Neural progenitor cell (in vitro differentiated cells): ENCODE data around the gene PRKD3. TPM values are rescaled to one million over a fixed set of nuclear protein-coding genes. Genes with fewer than 3 reads are reported as not detected.

Experiments used
- DNase-seq: peaks from one replicate; pipeline ENCODE4 v3.0.0-alpha.2; 2016; ENCODE audit warnings: low spot score
- H2AFZ ChIP-seq: fragments of 200-600 bp; sonication (generic); replicated peaks from 2 replicates; pipeline ENCODE4 v1.6.1; 2016; ENCODE audit warnings: antibody characterized with exemption
- H3F3A ChIP-seq: fragments of 200-600 bp; sonication (generic); 2 replicates; pipeline ENCODE4 v1.6.1; 2016; ENCODE audit warnings: antibody characterized with exemption, low read depth
- H3K27ac ChIP-seq: fragments of 200-600 bp; sonication (generic); 2 replicates; pipeline ENCODE4 v1.5.1; 2016; ENCODE audit warnings: mild to moderate bottlenecking
- H3K27me3 ChIP-seq: fragments of 200-600 bp; sonication (generic); 2 replicates; pipeline ENCODE4 v1.6.1; 2016; ENCODE audit warnings: mild to moderate bottlenecking, moderate library complexity
- H3K36me3 ChIP-seq: fragments of 200-600 bp; sonication (generic); 2 replicates; pipeline ENCODE4 v1.5.1; 2016
- H3K4me1 ChIP-seq: fragments of 200-600 bp; sonication (generic); 2 replicates; pipeline ENCODE4 v1.6.1; 2016; ENCODE audit warnings: mixed run types
- H3K4me2 ChIP-seq: fragments of 200-600 bp; sonication (generic); 2 replicates; pipeline ENCODE4 v1.6.1; 2016
- H3K4me3 ChIP-seq: fragments of 200-600 bp; sonication (generic); 2 replicates; pipeline ENCODE4 v1.5.1; 2016
- H3K79me2 ChIP-seq: fragments of 200-600 bp; sonication (generic); 2 replicates; pipeline ENCODE4 v1.6.1; 2016; ENCODE audit warnings: low read depth
- H3K9ac ChIP-seq: fragments of 200-600 bp; sonication (generic); 2 replicates; pipeline ENCODE4 v1.6.1; 2016
- H3K9me3 ChIP-seq: fragments of 200-600 bp; sonication (generic); 2 replicates; pipeline ENCODE4 v1.5.1; 2016; ENCODE audit warnings: low read depth
- H4K20me1 ChIP-seq: fragments of 200-600 bp; sonication (generic); 2 replicates; pipeline ENCODE4 v1.6.1; 2016; ENCODE audit warnings: low read depth
- H3K27ac Mint-ChIP-seq: 3 replicates; pipeline ENCODE4 v1.8.0; 2021; ENCODE audit warnings: mixed read lengths
- H3K27me3 Mint-ChIP-seq: 2 replicates; pipeline ENCODE4 v1.8.0; 2022; ENCODE audit warnings: low read depth, mild to moderate bottlenecking, inconsistent platforms, moderate library complexity, mixed read lengths; ENCODE audit not compliant: insufficient read depth
- H3K36me3 Mint-ChIP-seq: 3 replicates; pipeline ENCODE4 v1.8.0; 2021; ENCODE audit warnings: mixed read lengths
- H3K4me1 Mint-ChIP-seq: 3 replicates; pipeline ENCODE4 v1.8.0; 2021; ENCODE audit warnings: mixed read lengths
- H3K4me3 Mint-ChIP-seq: 3 replicates; pipeline ENCODE4 v1.8.0; 2021; ENCODE audit warnings: mild to moderate bottlenecking, moderate library complexity, mixed read lengths
- H3K9me3 Mint-ChIP-seq: 3 replicates; pipeline ENCODE4 v1.8.0; 2020; ENCODE audit warnings: mixed read lengths
- CTCF ChIP-seq: fragments of 200-600 bp; sonication (generic); IDR thresholded peaks from 2 replicates; pipeline ENCODE4 v1.5.1; 2017; ENCODE audit warnings: antibody characterized with exemption, mild to moderate bottlenecking
- EZH2 ChIP-seq: fragments of 200-600 bp; sonication (generic); IDR thresholded peaks from 2 replicates; pipeline ENCODE4 v1.6.1; 2017; ENCODE audit warnings: antibody characterized with exemption, mild to moderate bottlenecking, moderate library complexity
- EZH2phosphoT487 ChIP-seq: fragments of 200-600 bp; sonication (generic); IDR thresholded peaks from 2 replicates; pipeline ENCODE4 v1.6.1; 2017; ENCODE audit warnings: antibody characterized with exemption
- total RNA-seq: library from RNA; depleted of rRNA; stranded (reverse); fragments of >200 nt; gene quantifications from 2 replicates; pipeline ENCODE4 v1.2.3, GENCODE V29; 2015; ENCODE audit warnings: low replicate concordance

PRKD3 gene
- total RNA-seq, 1 donor from 2014 or later: 95.9 TPM

GRCh38 chr2:37337620-37338280, 13.1 kb upstream of the PRKD3 start:
- H3K27ac Mint-ChIP-seq: no peak overlapping the region
- Histone ChIP-seq H3K9me3 (no peaks in the 10 kb centered on the region), H3K79me2 (no peaks in the 10 kb centered on the region)

GRCh38 chr2:37335604-37336003, 11.0 kb upstream of the PRKD3 start:
- H3K36me3 Mint-ChIP-seq: no peaks in the 10 kb centered on the region
- Histone ChIP-seq H3K9ac (no peak overlapping the region), H3K4me2 (no peak overlapping the region), H3K9me3 (no peaks in the 10 kb centered on the region), H3K4me1 (peaks cover 4% of the 10 kb centered on the region), H3K27ac (no peak overlapping the region), H3K27me3 (no peaks in the 10 kb centered on the region), H3K79me2 (no peaks in the 10 kb centered on the region), H3K36me3 (no peaks in the 10 kb centered on the region), H4K20me1 (no peaks in the 10 kb centered on the region), H3K4me3 (no peak overlapping the region), H2AFZ (no peak overlapping the region), H3F3A (no peaks in the 10 kb centered on the region)
- no peak for DNase-seq
- no peak for TF ChIP-seq EZH2phosphoT487
- no peak for TF ChIP-seq EZH2
- no peak for TF ChIP-seq CTCF
- no peaks in the 10 kb centered on the region for H3K9me3 Mint-ChIP-seq
- no peak overlapping the region for H3K4me3 Mint-ChIP-seq
- H3K27me3 Mint-ChIP-seq: peaks cover 4% of the 10 kb centered on the region
- H3K27ac Mint-ChIP-seq: no peak overlapping the region
- no peaks in the 10 kb centered on the region for H3K4me1 Mint-ChIP-seq

More at GRCh38 chr2:37337620-37338280, 13.1 kb upstream of the PRKD3 start:
- TF ChIP-seq EZH2: no peak
- TF ChIP-seq EZH2phosphoT487: no peak
- no peak for TF ChIP-seq CTCF
- Histone ChIP-seq H3K36me3 (no peaks in the 10 kb centered on the region), H2AFZ (no peak overlapping the region), H3K4me1 (no peaks in the 10 kb centered on the region), H3K4me3 (no peak overlapping the region), H3K27me3 (no peaks in the 10 kb centered on the region), H3K27ac (no peak overlapping the region), H3K4me2 (no peak overlapping the region), H4K20me1 (no peaks in the 10 kb centered on the region), H3K9ac (no peak overlapping the region), H3F3A (no peaks in the 10 kb centered on the region)
- no peaks in the 10 kb centered on the region for H3K9me3 Mint-ChIP-seq
- H3K27me3 Mint-ChIP-seq: peaks cover 5% of the 10 kb centered on the region
- DNase-seq: no peak
- no peaks in the 10 kb centered on the region for H3K4me1 Mint-ChIP-seq
- no peaks in the 10 kb centered on the region for H3K36me3 Mint-ChIP-seq
- H3K4me3 Mint-ChIP-seq: no peak overlapping the region

- Histone ChIP-seq H3K36me3 (no peaks in the 10 kb centered on the region), H3F3A (no peaks in the 10 kb centered on the region), H3K9ac (no peak overlapping the region), H3K9me3 (no peaks in the 10 kb centered on the region), H4K20me1 (no peaks in the 10 kb centered on the region), H3K27ac (no peak overlapping the region), H3K79me2 (no peaks in the 10 kb centered on the region), H3K4me3 (no peak overlapping the region), H3K27me3 (no peaks in the 10 kb centered on the region), H2AFZ (no peak overlapping the region), H3K4me2 (no peak overlapping the region), H3K4me1 (peaks cover 4% of the 10 kb centered on the region)
- Mint-ChIP-seq H3K27me3 (peaks cover 2% of the 10 kb centered on the region), H3K4me3 (no peak overlapping the region), H3K36me3 (no peaks in the 10 kb centered on the region), H3K4me1 (no peaks in the 10 kb centered on the region), H3K27ac (no peak overlapping the region), H3K9me3 (no peaks in the 10 kb centered on the region)
- no peak for DNase-seq
- no peak for TF ChIP-seq EZH2phosphoT487
- TF ChIP-seq CTCF: no peak
- no peak for TF ChIP-seq EZH2
Observed at GRCh38 chr2:37333256-37333655, 8.6 kb upstream of the PRKD3 start.
